ENCODE results near the gene ENO2.
"Not testable (repeated sequence)": the region's sequence is repeated elsewhere in the genome, so short reads cannot be mapped to it uniquely, and the experiment has no call there.

ENO2 gene

GRCh38 chr12:6891646-6892001 is 22.8 kb upstream of the ENO2 start:
- Histone ChIP-seq H3K9ac (ENCODE audit: low read depth, low read length, poor library complexity, severe bottlenecking) (peak overlapping the region; percentile 97), H3K79me2 (ENCODE audit: insufficient read depth, low read length) (peaks cover 10% of the 10 kb centered on the region; the same call in 1 of the 2 replicates), H4K20me1 (ENCODE audit: insufficient read depth, low read length, poor library complexity, severe bottlenecking) (no peaks in the 10 kb centered on the region), H3K9me3 (ENCODE audit: insufficient read depth, low read depth, low read length) (no peaks in the 10 kb centered on the region), H2AFZ (ENCODE audit: low read length) (peak overlapping the region; percentile 92), H3K4me2 (ENCODE audit: low read depth, low read length, poor library complexity, severe bottlenecking) (peak overlapping the region; percentile 95), H3K9me2 (replicated peaks; ENCODE audit: low read depth, low read length) (no peaks in the 10 kb centered on the region), H3F3A (ENCODE audit: low read depth) (0 out of 2 replicates have a peak, but pooled peaks cover 2% of the 10 kb centered on the region), H3K4me1 (ENCODE audit: insufficient read depth, low read length, poor library complexity, severe bottlenecking) (peaks cover 20% of the 10 kb centered on the region), H3K4me3 (ENCODE audit: low read length, poor library complexity, severe bottlenecking) (peak overlapping the region; percentile 86), H3K27me3 (ENCODE audit: insufficient read depth, low read length, poor library complexity, severe bottlenecking) (no peaks in the 10 kb centered on the region), H3K36me3 (ENCODE audit: insufficient read depth, low read length) (no peaks in the 10 kb centered on the region)
- TF ChIP-seq EZH2phosphoT487 (IDR thresholded peaks at IDR 0.05; ENCODE audit: borderline replicate concordance): no peak
- TF ChIP-seq CTCF (conservative IDR thresholded peaks at IDR 0.05; ENCODE audit: low read length): no peak

- not testable (repeated sequence) for H3K36me3 ChIP-seq (ENCODE audit: insufficient read depth, low read length); H3K9me2 ChIP-seq (replicated peaks; ENCODE audit: low read depth, low read length); H4K20me1 ChIP-seq (ENCODE audit: insufficient read depth, low read length, poor library complexity, severe bottlenecking); H3K9me3 ChIP-seq (ENCODE audit: insufficient read depth, low read depth, low read length); H3F3A ChIP-seq (ENCODE audit: low read depth); H2AFZ ChIP-seq (ENCODE audit: low read length); H3K27me3 ChIP-seq (ENCODE audit: insufficient read depth, low read length, poor library complexity, severe bottlenecking)
- Histone ChIP-seq H3K79me2 (ENCODE audit: insufficient read depth, low read length) (peaks cover 10% of the 10 kb centered on the region; the same call in 1 of the 2 replicates), H3K4me2 (ENCODE audit: low read depth, low read length, poor library complexity, severe bottlenecking) (peak overlapping the region; percentile 95), H3K9ac (ENCODE audit: low read depth, low read length, poor library complexity, severe bottlenecking) (peak overlapping the region; percentile 97), H3K4me3 (ENCODE audit: low read length, poor library complexity, severe bottlenecking) (peak overlapping the region; percentile 86), H3K4me1 (ENCODE audit: insufficient read depth, low read length, poor library complexity, severe bottlenecking) (peaks cover 20% of the 10 kb centered on the region)
Observed at GRCh38 chr12:6892683-6893082, 21.7 kb upstream of the ENO2 start.

GRCh38 chr12:6894321-6894720 is 20.1 kb upstream of the ENO2 start:
- H3K79me2 ChIP-seq (ENCODE audit: insufficient read depth, low read length): peaks cover 10% of the 10 kb centered on the region; the same call in 1 of the 2 replicates
- no peak overlapping the region for H3K9ac ChIP-seq (ENCODE audit: low read depth, low read length, poor library complexity, severe bottlenecking)
- no peaks in the 10 kb centered on the region for H3K36me3 ChIP-seq (ENCODE audit: insufficient read depth, low read length)
- no peaks in the 10 kb centered on the region for H3K9me2 ChIP-seq (replicated peaks; ENCODE audit: low read depth, low read length)
- 0 out of 2 replicates have a peak, but pooled peaks cover 2% of the 10 kb centered on the region for H3F3A ChIP-seq (ENCODE audit: low read depth)
- H3K4me3 ChIP-seq (ENCODE audit: low read length, poor library complexity, severe bottlenecking): no peak overlapping the region
- H4K20me1 ChIP-seq (ENCODE audit: insufficient read depth, low read length, poor library complexity, severe bottlenecking): no peaks in the 10 kb centered on the region
- peaks cover 20% of the 10 kb centered on the region for H3K4me1 ChIP-seq (ENCODE audit: insufficient read depth, low read length, poor library complexity, severe bottlenecking)
- no peak for TF ChIP-seq EZH2phosphoT487 (IDR thresholded peaks at IDR 0.05; ENCODE audit: borderline replicate concordance)
- no peak for TF ChIP-seq CTCF (conservative IDR thresholded peaks at IDR 0.05; ENCODE audit: low read length)
- H3K27me3 ChIP-seq (ENCODE audit: insufficient read depth, low read length, poor library complexity, severe bottlenecking): no peaks in the 10 kb centered on the region
- H2AFZ ChIP-seq (ENCODE audit: low read length): no peak overlapping the region
- H3K9me3 ChIP-seq (ENCODE audit: insufficient read depth, low read depth, low read length): no peaks in the 10 kb centered on the region
- H3K4me2 ChIP-seq (ENCODE audit: low read depth, low read length, poor library complexity, severe bottlenecking): no peak overlapping the region

GRCh38 chr12:6896846-6897435 is 17.4 kb upstream of the ENO2 start:
- H3K79me2 ChIP-seq (ENCODE audit: insufficient read depth, low read length): peaks cover 6% of the 10 kb centered on the region; the same call in 1 of the 2 replicates
- peaks cover 15% of the 10 kb centered on the region for H3K4me1 ChIP-seq (ENCODE audit: insufficient read depth, low read length, poor library complexity, severe bottlenecking)
- H3K9me2 ChIP-seq (replicated peaks; ENCODE audit: low read depth, low read length): no peaks in the 10 kb centered on the region
- TF ChIP-seq EZH2phosphoT487 (IDR thresholded peaks at IDR 0.05; ENCODE audit: borderline replicate concordance): no peak
- no peak for TF ChIP-seq CTCF (conservative IDR thresholded peaks at IDR 0.05; ENCODE audit: low read length)
- no peak overlapping the region for H3K4me2 ChIP-seq (ENCODE audit: low read depth, low read length, poor library complexity, severe bottlenecking)
- no peak overlapping the region for H2AFZ ChIP-seq (ENCODE audit: low read length)
- no peaks in the 10 kb centered on the region for H3F3A ChIP-seq (ENCODE audit: low read depth)
- no peaks in the 10 kb centered on the region for H3K9me3 ChIP-seq (ENCODE audit: insufficient read depth, low read depth, low read length)
- H3K9ac ChIP-seq (ENCODE audit: low read depth, low read length, poor library complexity, severe bottlenecking): no peak overlapping the region
- no peaks in the 10 kb centered on the region for H3K27me3 ChIP-seq (ENCODE audit: insufficient read depth, low read length, poor library complexity, severe bottlenecking)
- no peaks in the 10 kb centered on the region for H4K20me1 ChIP-seq (ENCODE audit: insufficient read depth, low read length, poor library complexity, severe bottlenecking)
- no peak overlapping the region for H3K4me3 ChIP-seq (ENCODE audit: low read length, poor library complexity, severe bottlenecking)
- H3K36me3 ChIP-seq (ENCODE audit: insufficient read depth, low read length): no peaks in the 10 kb centered on the region
